Measurements from ENCODE around the gene PAX2.

Gene PAX2

GRCh38 chr10:100774876-100775275, 29.5 kb downstream of the PAX2 start:
- no peak overlapping the region for H3K9ac ChIP-seq (ENCODE audit: low read length)
- H3K27ac ChIP-seq (ENCODE audit: low read length), result no peak overlapping the region
- H3K9me3 ChIP-seq (ENCODE audit: control insufficient read depth, low read depth, low read length), result no peaks in the 10 kb centered on the region
- no peak overlapping the region for H3K4me3 ChIP-seq (ENCODE audit: low read length)
- peaks cover 17% of the 10 kb centered on the region for H3K4me1 ChIP-seq (ENCODE audit: control insufficient read depth, low read depth, low read length)
- H3K27me3 ChIP-seq (ENCODE audit: control insufficient read depth, insufficient read depth, low read length), result peaks cover 10% of the 10 kb centered on the region
- no peaks in the 10 kb centered on the region for H3K36me3 ChIP-seq (ENCODE audit: control insufficient read depth, low read depth, low read length)

DNA sequence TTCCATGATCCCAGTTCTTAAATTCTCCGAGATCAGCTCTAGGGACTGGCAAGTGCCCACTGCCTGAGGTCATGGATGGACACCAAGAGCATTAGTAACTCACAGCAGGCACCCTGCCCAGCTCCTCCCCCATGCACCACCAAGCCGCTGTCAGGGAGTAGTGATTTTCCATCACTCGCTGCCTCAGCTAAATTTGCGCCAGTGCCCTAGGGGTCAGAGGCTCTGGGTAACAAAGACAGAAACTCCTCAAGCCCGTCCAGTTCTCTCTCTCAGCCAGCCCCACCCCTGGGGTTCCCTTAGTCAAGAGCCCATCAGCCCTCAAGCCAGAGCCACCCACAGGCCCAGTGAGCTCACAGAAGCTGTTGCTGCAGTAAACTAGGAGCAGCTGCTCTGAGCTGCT, 30.0 kb downstream of the PAX2 start:
- no peaks in the 10 kb centered on the region for H3K36me3 ChIP-seq (ENCODE audit: control insufficient read depth, low read depth, low read length)
- peaks cover 17% of the 10 kb centered on the region for H3K4me1 ChIP-seq (ENCODE audit: control insufficient read depth, low read depth, low read length)
- H3K9ac ChIP-seq (ENCODE audit: low read length), result no peak overlapping the region
- no peaks in the 10 kb centered on the region for H3K9me3 ChIP-seq (ENCODE audit: control insufficient read depth, low read depth, low read length)
- H3K27ac ChIP-seq (ENCODE audit: low read length), result no peak overlapping the region
- no peak overlapping the region for H3K4me3 ChIP-seq (ENCODE audit: low read length)
- peaks cover 8% of the 10 kb centered on the region for H3K27me3 ChIP-seq (ENCODE audit: control insufficient read depth, insufficient read depth, low read length)

GRCh38 chr10:100775871-100776270, 30.5 kb downstream of the PAX2 start:
- no peak overlapping the region for H3K4me3 ChIP-seq (ENCODE audit: low read length)
- H3K27me3 ChIP-seq (ENCODE audit: control insufficient read depth, insufficient read depth, low read length), result peaks cover 6% of the 10 kb centered on the region
- no peak overlapping the region for H3K9ac ChIP-seq (ENCODE audit: low read length)
- no peaks in the 10 kb centered on the region for H3K36me3 ChIP-seq (ENCODE audit: control insufficient read depth, low read depth, low read length)
- H3K4me1 ChIP-seq (ENCODE audit: control insufficient read depth, low read depth, low read length), result peaks cover 17% of the 10 kb centered on the region
- no peak overlapping the region for H3K27ac ChIP-seq (ENCODE audit: low read length)
- H3K9me3 ChIP-seq (ENCODE audit: control insufficient read depth, low read depth, low read length), result no peaks in the 10 kb centered on the region

DNA sequence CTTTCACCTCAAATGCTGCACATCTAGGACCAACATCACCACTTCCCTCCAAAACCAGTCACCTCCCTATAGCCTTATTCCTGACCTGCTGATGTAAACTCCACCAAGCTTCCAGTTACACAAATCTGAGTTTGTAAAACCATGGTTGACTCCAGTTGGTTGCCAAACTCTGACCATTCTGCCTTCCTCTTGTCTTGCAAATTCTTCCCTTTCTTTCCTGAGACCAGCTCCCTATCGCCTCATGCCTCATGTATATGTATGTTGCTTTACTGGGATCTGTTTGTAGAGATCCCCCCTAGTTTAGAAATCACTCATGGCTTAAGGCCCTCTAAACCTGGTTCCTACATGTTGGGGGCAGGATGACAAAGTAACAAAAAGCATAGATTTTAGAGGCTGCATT, 31.3 kb downstream of the PAX2 start:
- Histone ChIP-seq H3K27me3 (ENCODE audit: control insufficient read depth, insufficient read depth, low read length) (peaks cover 6% of the 10 kb centered on the region), H3K27ac (ENCODE audit: low read length) (no peak overlapping the region), H3K9ac (ENCODE audit: low read length) (no peak overlapping the region), H3K4me3 (ENCODE audit: low read length) (peak overlapping the region; percentile 6), H3K4me1 (ENCODE audit: control insufficient read depth, low read depth, low read length) (peaks cover 17% of the 10 kb centered on the region), H3K9me3 (ENCODE audit: control insufficient read depth, low read depth, low read length) (no peaks in the 10 kb centered on the region), H3K36me3 (ENCODE audit: control insufficient read depth, low read depth, low read length) (no peaks in the 10 kb centered on the region)

- Histone ChIP-seq H3K27me3 (ENCODE audit: control insufficient read depth, insufficient read depth, low read length) (peaks cover 6% of the 10 kb centered on the region), H3K9me3 (ENCODE audit: control insufficient read depth, low read depth, low read length) (no peaks in the 10 kb centered on the region), H3K36me3 (ENCODE audit: control insufficient read depth, low read depth, low read length) (no peaks in the 10 kb centered on the region), H3K27ac (ENCODE audit: low read length) (no peak overlapping the region), H3K4me1 (ENCODE audit: control insufficient read depth, low read depth, low read length) (peaks cover 17% of the 10 kb centered on the region), H3K9ac (ENCODE audit: low read length) (no peak overlapping the region), H3K4me3 (ENCODE audit: low read length) (no peak overlapping the region)
These were observed 33.9 kb downstream of the PAX2 start for GRCh38 chr10:100779329-100779728.

- Histone ChIP-seq H3K27ac (ENCODE audit: low read length) (no peak overlapping the region), H3K9me3 (ENCODE audit: control insufficient read depth, low read depth, low read length) (no peaks in the 10 kb centered on the region), H3K4me1 (ENCODE audit: control insufficient read depth, low read depth, low read length) (peaks cover 15% of the 10 kb centered on the region), H3K4me3 (ENCODE audit: low read length) (no peak overlapping the region), H3K9ac (ENCODE audit: low read length) (no peak overlapping the region), H3K27me3 (ENCODE audit: control insufficient read depth, insufficient read depth, low read length) (peaks cover 6% of the 10 kb centered on the region), H3K36me3 (ENCODE audit: control insufficient read depth, low read depth, low read length) (no peaks in the 10 kb centered on the region)
These were observed 34.9 kb downstream of the PAX2 start for GRCh38 chr10:100780324-100780723.

DNA sequence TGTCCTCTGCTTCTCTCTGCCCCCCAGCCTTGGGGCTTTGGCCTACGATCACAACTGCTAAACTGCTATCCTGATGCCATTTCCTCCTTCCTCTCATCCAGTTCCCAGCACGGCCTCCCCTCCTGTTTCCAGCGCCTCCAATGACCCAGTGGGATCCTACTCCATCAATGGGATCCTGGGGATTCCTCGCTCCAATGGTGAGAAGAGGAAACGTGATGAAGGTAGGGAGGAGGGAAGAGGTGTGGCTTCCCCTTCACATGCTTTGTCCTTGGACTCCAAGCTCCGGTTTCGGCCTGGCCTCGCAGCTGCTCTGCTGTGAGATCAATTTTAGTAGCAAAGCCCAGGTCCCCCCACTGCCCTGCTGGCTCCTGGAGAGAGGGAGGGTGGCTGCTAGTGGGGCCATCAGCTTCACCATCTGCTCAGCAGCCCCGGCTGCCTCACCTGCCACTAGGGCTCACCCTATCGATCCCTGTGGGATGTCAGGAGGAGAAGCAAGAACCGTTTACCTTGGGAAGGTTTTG, 35.8 kb downstream of the PAX2 start:
- Histone ChIP-seq H3K4me1 (ENCODE audit: control insufficient read depth, low read depth, low read length) (peaks cover 7% of the 10 kb centered on the region), H3K4me3 (ENCODE audit: low read length) (no peak overlapping the region), H3K9ac (ENCODE audit: low read length) (no peak overlapping the region), H3K27ac (ENCODE audit: low read length) (no peak overlapping the region), H3K27me3 (ENCODE audit: control insufficient read depth, insufficient read depth, low read length) (peaks cover 6% of the 10 kb centered on the region), H3K9me3 (ENCODE audit: control insufficient read depth, low read depth, low read length) (no peaks in the 10 kb centered on the region), H3K36me3 (ENCODE audit: control insufficient read depth, low read depth, low read length) (no peaks in the 10 kb centered on the region)

DNA sequence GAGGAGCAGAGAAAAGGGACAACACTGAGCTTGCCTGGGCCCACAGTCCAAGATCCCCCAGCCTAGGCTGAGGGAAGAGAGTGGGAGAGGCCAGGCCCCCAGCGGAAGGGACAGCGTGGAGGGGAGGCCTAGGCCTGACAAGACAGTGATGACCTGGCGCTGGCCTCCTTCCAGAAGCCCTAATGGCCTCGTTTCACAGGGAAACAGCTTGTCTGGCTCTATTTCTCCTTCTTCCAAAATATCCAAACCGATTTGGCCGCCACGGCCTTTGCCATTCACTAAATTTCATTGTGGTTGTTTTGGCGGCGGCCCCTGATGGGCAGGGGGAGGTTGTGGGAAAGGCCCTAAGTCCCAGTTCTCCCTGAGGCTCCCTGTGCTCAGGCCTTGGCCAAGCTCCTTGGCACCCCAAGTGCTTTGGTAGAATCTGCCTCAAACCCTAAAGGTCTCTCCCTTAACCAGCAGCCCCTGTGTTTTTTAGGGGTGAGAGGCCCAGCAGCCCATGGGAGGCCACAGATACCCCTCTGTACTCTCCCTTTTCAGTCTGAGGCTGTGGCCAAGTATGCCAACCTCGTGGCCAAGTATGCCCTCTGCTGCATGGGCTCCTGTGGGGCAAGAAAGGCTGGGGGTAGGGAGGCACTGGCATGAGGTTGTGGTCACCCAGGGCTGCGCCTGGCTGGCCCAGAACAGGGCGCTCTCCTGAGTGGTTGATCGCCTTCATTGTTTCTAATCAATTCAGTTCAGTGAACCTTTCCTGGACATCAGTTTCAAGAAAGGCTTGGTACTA, 37.3 kb downstream of the PAX2 start:
- no peaks in the 10 kb centered on the region for H3K9me3 ChIP-seq (ENCODE audit: control insufficient read depth, low read depth, low read length)
- H3K4me3 ChIP-seq (ENCODE audit: low read length), result no peak overlapping the region
- H3K4me1 ChIP-seq (ENCODE audit: control insufficient read depth, low read depth, low read length), result peaks cover 6% of the 10 kb centered on the region
- peaks cover 12% of the 10 kb centered on the region for H3K27me3 ChIP-seq (ENCODE audit: control insufficient read depth, insufficient read depth, low read length)
- H3K9ac ChIP-seq (ENCODE audit: low read length), result no peak overlapping the region
- no peak overlapping the region for H3K27ac ChIP-seq (ENCODE audit: low read length)
- H3K36me3 ChIP-seq (ENCODE audit: control insufficient read depth, low read depth, low read length), result no peaks in the 10 kb centered on the region

- Histone ChIP-seq H3K9me3 (ENCODE audit: control insufficient read depth, low read depth, low read length) (no peaks in the 10 kb centered on the region), H3K27ac (ENCODE audit: low read length) (no peak overlapping the region), H3K4me1 (ENCODE audit: control insufficient read depth, low read depth, low read length) (peaks cover 16% of the 10 kb centered on the region), H3K9ac (ENCODE audit: low read length) (no peak overlapping the region), H3K27me3 (ENCODE audit: control insufficient read depth, insufficient read depth, low read length) (peaks cover 19% of the 10 kb centered on the region), H3K36me3 (ENCODE audit: control insufficient read depth, low read depth, low read length) (no peaks in the 10 kb centered on the region), H3K4me3 (ENCODE audit: low read length) (no peak overlapping the region)
These were observed 38.7 kb downstream of the PAX2 start for GRCh38 chr10:100784126-100784525.

DNA sequence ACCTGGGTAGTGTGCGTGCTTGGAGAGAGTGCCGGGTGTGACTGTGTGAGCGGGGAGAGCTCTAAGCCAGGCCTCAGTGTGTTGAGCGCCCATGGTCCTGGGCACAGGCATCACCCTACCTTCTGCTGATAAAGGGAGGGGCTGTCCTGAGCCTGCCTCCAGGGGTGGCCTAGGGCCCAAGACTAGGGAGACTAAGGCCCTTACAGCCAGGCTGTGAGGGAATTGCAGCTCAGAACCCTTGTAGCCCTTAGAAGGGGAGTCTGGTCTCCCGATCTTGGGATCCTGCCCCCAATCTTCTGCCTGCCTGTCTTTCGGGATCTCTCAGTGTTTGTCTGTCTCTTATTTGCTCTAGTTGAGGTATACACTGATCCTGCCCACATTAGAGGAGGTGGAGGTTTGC, 41.2 kb downstream of the PAX2 start:
- Histone ChIP-seq H3K4me1 (ENCODE audit: control insufficient read depth, low read depth, low read length) (peaks cover 22% of the 10 kb centered on the region), H3K9me3 (ENCODE audit: control insufficient read depth, low read depth, low read length) (no peaks in the 10 kb centered on the region), H3K27me3 (ENCODE audit: control insufficient read depth, insufficient read depth, low read length) (peaks cover 31% of the 10 kb centered on the region), H3K4me3 (ENCODE audit: low read length) (no peak overlapping the region), H3K9ac (ENCODE audit: low read length) (no peak overlapping the region), H3K27ac (ENCODE audit: low read length) (no peak overlapping the region), H3K36me3 (ENCODE audit: control insufficient read depth, low read depth, low read length) (no peaks in the 10 kb centered on the region)

- Histone ChIP-seq H3K36me3 (ENCODE audit: control insufficient read depth, low read depth, low read length) (no peaks in the 10 kb centered on the region), H3K4me1 (ENCODE audit: control insufficient read depth, low read depth, low read length) (peaks cover 28% of the 10 kb centered on the region), H3K4me3 (ENCODE audit: low read length) (no peak overlapping the region), H3K9me3 (ENCODE audit: control insufficient read depth, low read depth, low read length) (no peaks in the 10 kb centered on the region), H3K27ac (ENCODE audit: low read length) (no peak overlapping the region), H3K27me3 (ENCODE audit: control insufficient read depth, insufficient read depth, low read length) (peaks cover 34% of the 10 kb centered on the region), H3K9ac (ENCODE audit: low read length) (no peak overlapping the region)
These were observed 42.9 kb downstream of the PAX2 start for GRCh38 chr10:100788002-100788903.
